ENCODE results near the gene TRABD2B. TPM values are rescaled to one million over a fixed set of nuclear protein-coding genes. Genes with fewer than 3 reads are reported as not detected.

The TRABD2B gene
- total and polyA plus RNA-seq, 8 donors: 0.99 to 5.2 (median 3.3) TPM

- no peak overlapping the region for H3K27ac ChIP-seq
- no peak for ATAC-seq
- H3K27me3 ChIP-seq: no peaks in the 10 kb centered on the region
- H3K36me3 ChIP-seq: no peaks in the 10 kb centered on the region
- TF ChIP-seq, protein P1, sequence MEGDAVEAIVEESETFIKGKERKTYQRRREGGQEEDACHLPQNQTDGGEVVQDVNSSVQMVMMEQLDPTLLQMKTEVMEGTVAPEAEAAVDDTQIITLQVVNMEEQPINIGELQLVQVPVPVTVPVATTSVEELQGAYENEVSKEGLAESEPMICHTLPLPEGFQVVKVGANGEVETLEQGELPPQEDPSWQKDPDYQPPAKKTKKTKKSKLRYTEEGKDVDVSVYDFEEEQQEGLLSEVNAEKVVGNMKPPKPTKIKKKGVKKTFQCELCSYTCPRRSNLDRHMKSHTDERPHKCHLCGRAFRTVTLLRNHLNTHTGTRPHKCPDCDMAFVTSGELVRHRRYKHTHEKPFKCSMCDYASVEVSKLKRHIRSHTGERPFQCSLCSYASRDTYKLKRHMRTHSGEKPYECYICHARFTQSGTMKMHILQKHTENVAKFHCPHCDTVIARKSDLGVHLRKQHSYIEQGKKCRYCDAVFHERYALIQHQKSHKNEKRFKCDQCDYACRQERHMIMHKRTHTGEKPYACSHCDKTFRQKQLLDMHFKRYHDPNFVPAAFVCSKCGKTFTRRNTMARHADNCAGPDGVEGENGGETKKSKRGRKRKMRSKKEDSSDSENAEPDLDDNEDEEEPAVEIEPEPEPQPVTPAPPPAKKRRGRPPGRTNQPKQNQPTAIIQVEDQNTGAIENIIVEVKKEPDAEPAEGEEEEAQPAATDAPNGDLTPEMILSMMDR (IDR thresholded peaks at IDR 0.05): no peak
- DNase-seq: no peak
- H3K4me3 ChIP-seq: no peak overlapping the region
- intact Hi-C loops (cut with DNase I): no loop called here
- no peaks in the 10 kb centered on the region for H3K4me1 ChIP-seq
- H3K9me3 ChIP-seq: no peaks in the 10 kb centered on the region
These were observed 225.4 kb downstream of the TRABD2B start for GRCh38 chr1:47771751-47772150.

DNA sequence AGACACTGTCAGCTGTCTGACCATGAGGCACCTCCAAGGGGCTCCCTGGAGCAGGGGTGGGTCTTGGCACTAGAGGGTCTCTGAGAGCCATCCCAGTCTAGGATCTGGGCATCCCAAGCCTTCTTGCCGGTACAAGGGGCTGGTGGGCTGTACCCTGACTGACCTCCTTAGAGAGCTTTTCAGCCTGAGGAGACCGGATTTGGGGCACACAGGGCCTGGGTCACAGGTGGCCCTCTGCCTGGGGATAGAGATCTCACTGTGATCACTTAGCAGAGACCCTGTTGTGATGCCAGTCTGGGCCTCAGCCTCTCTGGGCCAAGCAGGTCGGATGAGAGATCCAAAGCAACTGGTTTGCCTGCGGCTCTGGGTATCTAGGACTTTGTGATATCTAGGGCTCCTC, 227.2 kb downstream of the TRABD2B start:
- no peak overlapping the region for H3K27ac ChIP-seq
- TF ChIP-seq, protein P1 (IDR thresholded peaks at IDR 0.05): no peak
- no peak for ATAC-seq
- H3K36me3 ChIP-seq: no peaks in the 10 kb centered on the region
- no peak overlapping the region for H3K4me3 ChIP-seq
- no peaks in the 10 kb centered on the region for H3K27me3 ChIP-seq
- DNase-seq: no peak
- H3K4me1 ChIP-seq: no peaks in the 10 kb centered on the region
- H3K9me3 ChIP-seq: no peaks in the 10 kb centered on the region
- intact Hi-C loops (cut with DNase I): no loop called here

DNA sequence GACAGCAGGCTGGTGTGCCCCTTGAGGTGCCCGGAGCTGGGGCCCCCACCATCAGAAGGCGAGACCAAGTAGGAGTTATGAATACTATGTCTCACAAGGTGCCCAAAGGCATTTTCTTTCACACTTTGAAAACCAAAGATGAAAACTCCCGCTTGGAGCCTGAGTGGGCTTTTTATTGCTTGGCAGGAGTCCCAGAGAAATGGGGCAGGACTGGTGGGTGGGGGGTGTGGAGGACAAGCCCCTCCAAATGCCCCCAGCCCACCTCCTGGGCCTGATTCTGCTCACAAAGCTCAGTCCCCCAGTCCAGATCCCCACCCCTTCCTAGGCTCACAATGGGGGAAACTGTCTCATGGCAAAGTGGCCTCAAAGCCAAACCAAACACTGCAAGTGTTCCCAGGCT, 227.9 kb downstream of the TRABD2B start:
- ATAC-seq (no peak), DNase-seq (no peak)
- intact Hi-C loops (cut with DNase I): no loop called here
- Histone ChIP-seq H3K36me3 (no peaks in the 10 kb centered on the region), H3K4me3 (no peak overlapping the region), H3K9me3 (no peaks in the 10 kb centered on the region), H3K27ac (no peak overlapping the region), H3K4me1 (no peaks in the 10 kb centered on the region), H3K27me3 (no peaks in the 10 kb centered on the region)
- TF ChIP-seq, protein P1 (IDR thresholded peaks at IDR 0.05): no peak

DNA sequence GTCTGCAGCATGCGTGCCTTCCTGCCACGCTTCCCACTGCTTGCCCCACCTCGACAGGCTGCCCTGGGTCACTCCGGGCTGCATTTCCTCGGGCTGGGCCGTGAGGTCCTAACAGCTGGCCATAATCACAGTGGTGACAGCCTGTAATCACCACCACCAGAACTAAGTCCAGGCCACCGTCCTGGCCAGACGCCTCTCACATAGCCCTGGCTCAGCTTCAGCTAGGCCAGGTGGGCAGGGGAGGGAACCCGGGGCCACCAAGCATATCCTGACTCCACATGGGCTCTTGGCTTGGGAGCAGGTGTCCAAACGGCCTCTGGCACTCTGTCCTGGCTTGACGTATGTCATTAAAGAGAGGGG, 229.5 kb downstream of the TRABD2B start:
- H3K9me3 ChIP-seq: no peaks in the 10 kb centered on the region
- TF ChIP-seq, protein P1 (IDR thresholded peaks at IDR 0.05): no peak
- no peaks in the 10 kb centered on the region for H3K36me3 ChIP-seq
- H3K4me1 ChIP-seq: no peaks in the 10 kb centered on the region
- no peak for DNase-seq
- no peak overlapping the region for H3K4me3 ChIP-seq
- intact Hi-C loops (cut with DNase I): no loop called here
- H3K27ac ChIP-seq: no peak overlapping the region
- ATAC-seq: no peak
- no peaks in the 10 kb centered on the region for H3K27me3 ChIP-seq

GRCh38 chr1:47766832-47767740, 230.1 kb downstream of the TRABD2B start:
- intact Hi-C loops (cut with DNase I): no loop called here

More at GRCh38 chr1:47766832-47767740, 230.1 kb downstream of the TRABD2B start:
- Histone ChIP-seq H3K4me3 (no peak overlapping the region), H3K36me3 (no peaks in the 10 kb centered on the region), H3K4me1 (no peaks in the 10 kb centered on the region), H3K27ac (no peak overlapping the region), H3K27me3 (no peaks in the 10 kb centered on the region), H3K9me3 (no peaks in the 10 kb centered on the region)
- ATAC-seq (no peak), DNase-seq (no peak)
- TF ChIP-seq, protein P1 (IDR thresholded peaks at IDR 0.05): no peak
